Activated CD4-positive, alpha-beta T cell treated with anti-CD3 and anti-CD28 coated beads, Interleukin-2, amount 10 ng/mL, durations not matched to agents 24 days and 14 days (primary cell): ENCODE data around the gene KIF3B. TPM values are rescaled to one million over a fixed set of nuclear protein-coding genes. Genes with fewer than 3 reads are reported as not detected.
"Not testable (repeated sequence)": the region's sequence is repeated elsewhere in the genome, so short reads cannot be mapped to it uniquely, and the experiment has no call there.

Experiments
- DNase-seq: peaks from one replicate; pipeline ENCODE4 v3.0.0; 2022
- H3K27ac Mint-ChIP-seq: one replicate; pipeline ENCODE4 v1.8.0; 2022; ENCODE audit warnings: mild to moderate bottlenecking, mixed read lengths
- H3K27me3 Mint-ChIP-seq: one replicate; pipeline ENCODE4 v1.8.0; 2022; ENCODE audit warnings: mixed read lengths
- H3K36me3 Mint-ChIP-seq: one replicate; pipeline ENCODE4 v1.8.0; 2022; ENCODE audit warnings: low read depth, mild to moderate bottlenecking, mixed read lengths
- H3K4me1 Mint-ChIP-seq: one replicate; pipeline ENCODE4 v1.8.0; 2021; ENCODE audit warnings: mixed read lengths
- H3K4me3 Mint-ChIP-seq: one replicate; pipeline ENCODE4 v1.8.0; 2022; ENCODE audit warnings: mild to moderate bottlenecking, moderate library complexity, mixed read lengths
- H3K9me3 Mint-ChIP-seq: one replicate; pipeline ENCODE4 v1.8.0; 2021; ENCODE audit warnings: mixed read lengths
- intact Hi-C: fragments of 100-400 bp; cut with micrococcal nuclease; formaldehyde crosslinking; loops from one replicate; pipeline ENCODE4 v1.15.1; 2023
- total RNA-seq: library from RNA; stranded (reverse); gene quantifications from 2 replicates; pipeline ENCODE4 v1.2.3, GENCODE V29; 2022

KIF3B gene
- total RNA-seq, 1 donor from 2014 or later: 35.5 TPM

GRCh38 chr20:32263398-32263954 is 14.0 kb upstream of the KIF3B start:
- Mint-ChIP-seq H3K4me1 (no peaks in the 10 kb centered on the region), H3K9me3 (no peaks in the 10 kb centered on the region), H3K4me3 (no peak overlapping the region), H3K27me3 (no peaks in the 10 kb centered on the region), H3K36me3 (no peaks in the 10 kb centered on the region), H3K27ac (no peak overlapping the region)
- no peak for DNase-seq
- intact Hi-C loops: no loop called here

- Mint-ChIP-seq H3K27ac (no peak overlapping the region), H3K27me3 (no peaks in the 10 kb centered on the region), H3K4me1 (peaks cover 8% of the 10 kb centered on the region), H3K4me3 (no peak overlapping the region), H3K9me3 (peaks cover 8% of the 10 kb centered on the region), H3K36me3 (peaks cover 3% of the 10 kb centered on the region)
- DNase-seq: no peak
- intact Hi-C loops: no loop called here
Observed at GRCh38 chr20:32271620-32272019, 5.8 kb upstream of the KIF3B start.

- Mint-ChIP-seq H3K4me3 (no peak overlapping the region), H3K27me3 (no peaks in the 10 kb centered on the region), H3K4me1 (peaks cover 19% of the 10 kb centered on the region), H3K27ac (peak overlapping the region; percentile 59), H3K9me3 (peaks cover 8% of the 10 kb centered on the region), H3K36me3 (peaks cover 7% of the 10 kb centered on the region)
- intact Hi-C loops: no loop called here
- no peak for DNase-seq
Observed at GRCh38 chr20:32274359-32274758, 3.1 kb upstream of the KIF3B start.

- H3K9me3 Mint-ChIP-seq, H3K27me3 Mint-ChIP-seq, intact Hi-C loops, H3K4me3 Mint-ChIP-seq, DNase-seq, H3K27ac Mint-ChIP-seq, H3K36me3 Mint-ChIP-seq: not testable (repeated sequence)
- H3K4me1 Mint-ChIP-seq: peaks cover 22% of the 10 kb centered on the region
Observed at GRCh38 chr20:32275163-32275562, 2.3 kb upstream of the KIF3B start.

GRCh38 chr20:32278199-32278643 is 770 bp downstream of the KIF3B start:
- Mint-ChIP-seq H3K27ac (peak overlapping the region; percentile 91), H3K27me3 (no peaks in the 10 kb centered on the region), H3K9me3 (peaks cover 8% of the 10 kb centered on the region), H3K4me1 (peaks cover 37% of the 10 kb centered on the region), H3K4me3 (peak overlapping the region; percentile 97), H3K36me3 (peaks cover 29% of the 10 kb centered on the region)
- intact Hi-C loops: no loop called here
- DNase-seq: peak; percentile 65

GRCh38 chr20:32281711-32282110 is 4.3 kb downstream of the KIF3B start:
- intact Hi-C loops: no loop called here
- H3K4me1 Mint-ChIP-seq: peaks cover 57% of the 10 kb centered on the region
- H3K27ac Mint-ChIP-seq: peak overlapping the region; percentile 25
- no peaks in the 10 kb centered on the region for H3K9me3 Mint-ChIP-seq
- DNase-seq: no peak
- H3K4me3 Mint-ChIP-seq: no peak overlapping the region
- no peaks in the 10 kb centered on the region for H3K27me3 Mint-ChIP-seq
- peaks cover 39% of the 10 kb centered on the region for H3K36me3 Mint-ChIP-seq

- H3K4me3 Mint-ChIP-seq: no peak overlapping the region
- peaks cover 59% of the 10 kb centered on the region for H3K4me1 Mint-ChIP-seq
- H3K27ac Mint-ChIP-seq: no peak overlapping the region
- intact Hi-C loops: no loop called here
- no peak for DNase-seq
- no peaks in the 10 kb centered on the region for H3K9me3 Mint-ChIP-seq
- no peaks in the 10 kb centered on the region for H3K27me3 Mint-ChIP-seq
- peaks cover 39% of the 10 kb centered on the region for H3K36me3 Mint-ChIP-seq
Observed at GRCh38 chr20:32282461-32282860, 5.0 kb downstream of the KIF3B start.

- peak overlapping the region; percentile 59 for H3K4me3 Mint-ChIP-seq
- H3K9me3 Mint-ChIP-seq: no peaks in the 10 kb centered on the region
- DNase-seq: no peak
- peaks cover 52% of the 10 kb centered on the region for H3K4me1 Mint-ChIP-seq
- H3K36me3 Mint-ChIP-seq: peaks cover 46% of the 10 kb centered on the region
- no peaks in the 10 kb centered on the region for H3K27me3 Mint-ChIP-seq
- H3K27ac Mint-ChIP-seq: peak overlapping the region; percentile 87
- intact Hi-C loops: loop anchor here (1.0 to 2.0 kb wide), 7 partner anchors 8 to 80 kb away; partner anchors contain the start of genes ASXL1 and KIF3B
Observed at GRCh38 chr20:32285082-32285620, 7.7 kb downstream of the KIF3B start.

- DNase-seq: peak; percentile 81
- H3K4me1 Mint-ChIP-seq: peaks cover 54% of the 10 kb centered on the region
- no peaks in the 10 kb centered on the region for H3K27me3 Mint-ChIP-seq
- peaks cover 46% of the 10 kb centered on the region for H3K36me3 Mint-ChIP-seq
- peak overlapping the region; percentile 59 for H3K4me3 Mint-ChIP-seq
- H3K9me3 Mint-ChIP-seq: no peaks in the 10 kb centered on the region
- peak overlapping the region; percentile 87 for H3K27ac Mint-ChIP-seq
- intact Hi-C loops: loop anchor here (1.0 to 2.0 kb wide), 7 partner anchors 8 to 81 kb away; partner anchors contain the start of genes ASXL1 and KIF3B
Observed at GRCh38 chr20:32285621-32286371, 8.3 kb downstream of the KIF3B start.

GRCh38 chr20:32287231-32287638 is 9.8 kb downstream of the KIF3B start:
- H3K9me3 Mint-ChIP-seq: no peaks in the 10 kb centered on the region
- H3K4me3 Mint-ChIP-seq: no peak overlapping the region
- H3K27ac Mint-ChIP-seq: peak overlapping the region; percentile 37
- H3K27me3 Mint-ChIP-seq: no peaks in the 10 kb centered on the region
- H3K4me1 Mint-ChIP-seq: peaks cover 47% of the 10 kb centered on the region
- H3K36me3 Mint-ChIP-seq: peaks cover 36% of the 10 kb centered on the region
- DNase-seq: no peak
- intact Hi-C loops: no loop called here

- DNase-seq: no peak
- H3K27ac Mint-ChIP-seq: peak overlapping the region; percentile 58
- intact Hi-C loops: no loop called here
- H3K4me3 Mint-ChIP-seq: no peak overlapping the region
- H3K27me3 Mint-ChIP-seq: no peaks in the 10 kb centered on the region
- H3K36me3 Mint-ChIP-seq: peaks cover 32% of the 10 kb centered on the region
- H3K4me1 Mint-ChIP-seq: peaks cover 47% of the 10 kb centered on the region
- no peaks in the 10 kb centered on the region for H3K9me3 Mint-ChIP-seq
Observed at GRCh38 chr20:32288225-32288849, 10.9 kb downstream of the KIF3B start.

- H3K9me3 Mint-ChIP-seq, DNase-seq, H3K27ac Mint-ChIP-seq, intact Hi-C loops, H3K4me3 Mint-ChIP-seq, H3K27me3 Mint-ChIP-seq: not testable (repeated sequence)
- H3K4me1 Mint-ChIP-seq: peaks cover 44% of the 10 kb centered on the region
- peaks cover 32% of the 10 kb centered on the region for H3K36me3 Mint-ChIP-seq
Observed at GRCh38 chr20:32289299-32289660, 11.8 kb downstream of the KIF3B start.

GRCh38 chr20:32289661-32290431 is 12.4 kb downstream of the KIF3B start:
- Mint-ChIP-seq H3K27me3 (no peaks in the 10 kb centered on the region), H3K36me3 (peaks cover 27% of the 10 kb centered on the region), H3K4me1 (peaks cover 40% of the 10 kb centered on the region), H3K4me3 (no peak overlapping the region), H3K9me3 (no peaks in the 10 kb centered on the region), H3K27ac (no peak overlapping the region)
- intact Hi-C loops: no loop called here
- no peak for DNase-seq
